Endodermal cell (in vitro differentiated cells): ENCODE data around the gene GDF10. TPM values are rescaled to one million over a fixed set of nuclear protein-coding genes. Genes with fewer than 3 reads are reported as not detected.

Source experiments
- DNase-seq: peaks from one replicate; pipeline ENCODE4 v3.0.0-alpha.2; 2017
- H3K27ac ChIP-seq: 2 replicates; pipeline ENCODE4 v1.5.1; 2013; ENCODE audit warnings: mild to moderate bottlenecking, low read depth, low read length, moderate library complexity
- H3K27me3 ChIP-seq: 2 replicates; pipeline ENCODE4 v1.6.1; 2013; ENCODE audit warnings: mild to moderate bottlenecking, low read length, moderate library complexity; ENCODE audit not compliant: insufficient read depth, control insufficient read depth, poor library complexity, severe bottlenecking
- H3K36me3 ChIP-seq: 2 replicates; pipeline ENCODE4 v1.7.0; 2013; ENCODE audit warnings: mild to moderate bottlenecking, low read length, moderate library complexity; ENCODE audit not compliant: control insufficient read depth, insufficient read depth
- H3K4me1 ChIP-seq: one replicate; pipeline ENCODE4 v1.7.0; 2013; ENCODE audit warnings: low read length; ENCODE audit not compliant: control insufficient read depth, insufficient read depth
- H3K4me3 ChIP-seq: 2 replicates; pipeline ENCODE4 v1.5.1; 2013; ENCODE audit warnings: mild to moderate bottlenecking, low read length, moderate library complexity
- H3K9ac ChIP-seq: 2 replicates; pipeline ENCODE4 v1.6.1; 2013; ENCODE audit warnings: mild to moderate bottlenecking, low read length, moderate library complexity; ENCODE audit not compliant: poor library complexity, severe bottlenecking; ENCODE audit errors: extremely low read depth
- H3K9me3 ChIP-seq: 2 replicates; pipeline ENCODE4 v1.6.1; 2013; ENCODE audit warnings: mild to moderate bottlenecking, low read length, moderate library complexity; ENCODE audit not compliant: control insufficient read depth
- H3K27ac Mint-ChIP-seq: 2 replicates; pipeline ENCODE4 v1.8.0; 2020; ENCODE audit warnings: mixed read lengths
- H3K27me3 Mint-ChIP-seq: 2 replicates; pipeline ENCODE4 v1.8.0; 2021; ENCODE audit warnings: mild to moderate bottlenecking, mixed read lengths; ENCODE audit not compliant: insufficient read depth
- H3K36me3 Mint-ChIP-seq: 2 replicates; pipeline ENCODE4 v1.8.0; 2020; ENCODE audit warnings: low read depth, mixed read lengths
- H3K4me1 Mint-ChIP-seq: 2 replicates; pipeline ENCODE4 v1.8.0; 2020; ENCODE audit warnings: mixed read lengths
- H3K4me3 Mint-ChIP-seq: 2 replicates; pipeline ENCODE4 v1.8.0; 2020; ENCODE audit warnings: mild to moderate bottlenecking, moderate library complexity, mixed read lengths
- H3K9me3 Mint-ChIP-seq: 2 replicates; pipeline ENCODE4 v1.8.0; 2020; ENCODE audit warnings: mild to moderate bottlenecking, mixed read lengths
- WGBS, 2 experiments: methylation state at CpG; one replicate each; pipeline versions ENCODE4 v1.1.5 to v1.1.7; 2013; ENCODE audit warnings: missing lambda C conversion rate in 2 of 2, mixed read lengths in 1 of 2; ENCODE audit not compliant: insufficient coverage in 1 of 2, insufficient read length in 1 of 2; 5-methylcytosine and 5-hydroxymethylcytosine counted together
- total RNA-seq, 2 donors: library from RNA; stranded (reverse); fragmentation: NEBNext Ultra II Directional in 1 of 2; extraction: Animal tissue kit (Norgen Biotek cat#: 25700) in 1 of 2; gene quantifications; 2 replicates in 1 of 2; 3 replicates in 1 of 2; pipeline ENCODE4 v1.2.1, GENCODE V29; 2021
- TF ChIP-seq, protein P1 (sequence below): fragments of 200-600 bp; sonication (generic); conservative IDR thresholded peaks from 2 replicates; pipeline ENCODE4 v1.5.0; 2021; ENCODE audit warnings: antibody characterized with exemption, mild to moderate bottlenecking

The GDF10 gene
- total RNA-seq, 2 donors from 2014 or later: not detected

DNA sequence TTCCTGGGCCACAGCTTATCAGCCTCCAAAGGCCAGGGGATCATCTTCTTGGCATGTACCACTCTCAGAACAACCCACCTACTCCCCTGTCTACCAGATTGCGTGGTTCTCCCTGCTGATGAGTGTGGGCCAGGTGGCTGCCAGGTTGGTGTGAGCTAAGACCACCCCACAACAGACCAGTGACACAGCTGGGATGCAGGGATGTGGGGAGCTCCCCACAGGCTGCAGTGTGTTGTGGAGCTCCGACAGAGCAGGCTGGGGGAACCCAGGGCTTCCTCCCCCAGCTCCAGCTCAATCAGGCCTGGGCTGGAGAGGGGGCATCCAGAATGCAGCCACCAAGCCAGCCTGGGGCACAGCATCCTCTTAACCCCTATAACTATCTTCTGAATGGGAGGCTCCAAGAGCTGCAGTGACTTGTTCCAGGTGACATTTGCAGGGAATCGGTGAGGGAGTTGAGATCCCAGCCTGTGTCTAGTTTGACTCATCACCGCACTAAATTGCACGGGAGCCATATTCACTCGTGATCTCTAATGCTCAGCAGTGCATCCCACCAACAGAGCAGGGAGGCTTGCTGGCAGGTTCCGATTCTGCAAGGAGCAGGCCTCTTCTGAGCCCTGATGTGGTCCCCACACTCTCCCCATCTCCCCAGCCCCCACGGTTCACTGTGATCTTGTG lies 21.7 kb downstream of the GDF10 start:
- no peaks in the 10 kb centered on the region for H3K9me3 Mint-ChIP-seq
- H3K4me3 Mint-ChIP-seq: no peak overlapping the region
- Histone ChIP-seq H3K4me1 (no peaks in the 10 kb centered on the region), H3K36me3 (no peaks in the 10 kb centered on the region), H3K9ac (no peak overlapping the region), H3K4me3 (no peak overlapping the region), H3K27ac (no peak overlapping the region), H3K9me3 (no peaks in the 10 kb centered on the region), H3K27me3 (no peaks in the 10 kb centered on the region)
- TF ChIP-seq, protein P1, sequence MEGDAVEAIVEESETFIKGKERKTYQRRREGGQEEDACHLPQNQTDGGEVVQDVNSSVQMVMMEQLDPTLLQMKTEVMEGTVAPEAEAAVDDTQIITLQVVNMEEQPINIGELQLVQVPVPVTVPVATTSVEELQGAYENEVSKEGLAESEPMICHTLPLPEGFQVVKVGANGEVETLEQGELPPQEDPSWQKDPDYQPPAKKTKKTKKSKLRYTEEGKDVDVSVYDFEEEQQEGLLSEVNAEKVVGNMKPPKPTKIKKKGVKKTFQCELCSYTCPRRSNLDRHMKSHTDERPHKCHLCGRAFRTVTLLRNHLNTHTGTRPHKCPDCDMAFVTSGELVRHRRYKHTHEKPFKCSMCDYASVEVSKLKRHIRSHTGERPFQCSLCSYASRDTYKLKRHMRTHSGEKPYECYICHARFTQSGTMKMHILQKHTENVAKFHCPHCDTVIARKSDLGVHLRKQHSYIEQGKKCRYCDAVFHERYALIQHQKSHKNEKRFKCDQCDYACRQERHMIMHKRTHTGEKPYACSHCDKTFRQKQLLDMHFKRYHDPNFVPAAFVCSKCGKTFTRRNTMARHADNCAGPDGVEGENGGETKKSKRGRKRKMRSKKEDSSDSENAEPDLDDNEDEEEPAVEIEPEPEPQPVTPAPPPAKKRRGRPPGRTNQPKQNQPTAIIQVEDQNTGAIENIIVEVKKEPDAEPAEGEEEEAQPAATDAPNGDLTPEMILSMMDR: no peak
- H3K27ac Mint-ChIP-seq: no peak overlapping the region
- WGBS, 2 experiments: 91 to 93% methylated on average over 6 to 8 of the region's 8 CpGs
- no peaks in the 10 kb centered on the region for H3K4me1 Mint-ChIP-seq
- H3K27me3 Mint-ChIP-seq: peaks cover 2% of the 10 kb centered on the region
- H3K36me3 Mint-ChIP-seq: no peaks in the 10 kb centered on the region
- DNase-seq: no peak

DNA sequence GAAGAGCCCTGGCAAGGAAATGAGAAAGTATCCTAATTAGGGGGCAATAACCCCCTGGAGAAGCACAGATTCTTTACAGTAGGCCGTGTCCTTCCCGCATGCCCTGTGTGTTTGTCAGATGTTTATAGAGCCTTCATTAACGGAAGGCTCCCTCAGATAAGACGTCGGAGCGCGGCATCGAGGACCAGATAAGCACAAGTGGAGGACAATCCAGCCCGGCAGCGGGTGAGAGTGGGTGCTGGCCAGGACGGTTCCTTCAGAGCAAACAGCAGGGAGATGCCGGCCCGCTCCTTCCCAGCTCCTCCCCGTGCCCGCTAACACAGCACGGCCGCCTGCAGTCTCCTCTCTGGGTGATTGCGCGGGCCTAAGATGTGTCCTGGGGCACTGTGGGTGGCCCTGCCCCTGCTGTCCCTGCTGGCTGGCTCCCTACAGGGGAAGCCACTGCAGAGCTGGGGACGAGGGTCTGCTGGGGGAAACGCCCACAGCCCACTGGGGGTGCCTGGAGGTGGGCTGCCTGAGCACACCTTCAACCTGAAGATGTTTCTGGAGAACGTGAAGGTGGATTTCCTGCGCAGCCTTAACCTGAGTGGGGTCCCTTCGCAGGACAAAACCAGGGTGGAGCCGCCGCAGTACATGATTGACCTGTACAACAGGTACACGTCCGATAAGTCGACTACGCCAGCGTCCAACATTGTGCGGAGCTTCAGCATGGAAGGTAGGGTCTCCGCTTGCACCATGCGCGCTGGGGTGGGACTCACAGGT lies 22.5 kb downstream of the GDF10 start, which contains the start of gene GDF2:
TSS of gene GDF2 (plus strand) at position 155 of the 762 bp plus-strand sequence. CDS start at position 370, 215 bp downstream.
- no peaks in the 10 kb centered on the region for H3K9me3 Mint-ChIP-seq
- H3K27me3 ChIP-seq: no peaks in the 10 kb centered on the region
- WGBS, 2 experiments: 93 to 96% methylated on average over 34 to 35 of the region's 35 CpGs
- H3K9ac ChIP-seq: no peak within 1 kb of the TSS
- H3K4me3 Mint-ChIP-seq: no peak within 1 kb of the TSS
- H3K9me3 ChIP-seq: no peaks in the 10 kb centered on the region
- no peak for DNase-seq
- no peak within 1 kb of the TSS for H3K27ac ChIP-seq
- H3K36me3 ChIP-seq: no peaks in the 10 kb centered on the region
- TF ChIP-seq, protein P1: no peak
- no peak within 1 kb of the TSS for H3K27ac Mint-ChIP-seq
- H3K27me3 Mint-ChIP-seq: peaks cover 2% of the 10 kb centered on the region
- no peaks in the 10 kb centered on the region for H3K36me3 Mint-ChIP-seq
- no peaks in the 10 kb centered on the region for H3K4me1 Mint-ChIP-seq
- H3K4me3 ChIP-seq: no peak within 1 kb of the TSS
- no peaks in the 10 kb centered on the region for H3K4me1 ChIP-seq

DNA sequence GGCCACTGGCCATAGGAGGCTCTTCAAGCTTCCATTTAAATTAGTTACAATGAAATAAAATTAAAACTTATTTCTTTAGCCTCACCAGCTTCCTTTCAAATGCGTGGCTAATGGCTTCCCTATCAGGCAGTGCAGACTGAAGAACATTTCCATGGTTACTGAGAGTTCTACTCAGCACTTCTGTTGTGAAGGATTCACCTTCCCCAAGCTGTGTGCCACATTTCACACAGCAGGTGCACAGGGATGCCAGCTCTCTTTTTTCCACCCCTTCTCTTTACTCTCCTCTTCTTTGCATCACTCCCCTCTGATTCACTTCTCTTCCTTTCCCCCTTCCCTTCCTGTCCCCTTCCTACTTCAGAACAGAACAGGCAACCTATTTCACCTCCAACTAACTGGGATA lies 23.1 kb downstream of the GDF10 start:
- H3K4me1 ChIP-seq: no peaks in the 10 kb centered on the region
- H3K36me3 ChIP-seq: no peaks in the 10 kb centered on the region
- no peak overlapping the region for H3K27ac ChIP-seq
- WGBS, 2 experiments: 80 to 93% methylated on average over 1 of the region's 1 CpG
- no peaks in the 10 kb centered on the region for H3K9me3 ChIP-seq
- H3K27ac Mint-ChIP-seq: no peak overlapping the region
- no peaks in the 10 kb centered on the region for H3K27me3 ChIP-seq
- peaks cover 2% of the 10 kb centered on the region for H3K27me3 Mint-ChIP-seq
- H3K4me3 ChIP-seq: no peak overlapping the region
- TF ChIP-seq, protein P1: no peak
- H3K4me1 Mint-ChIP-seq: no peaks in the 10 kb centered on the region
- H3K9me3 Mint-ChIP-seq: peaks cover 3% of the 10 kb centered on the region
- no peaks in the 10 kb centered on the region for H3K36me3 Mint-ChIP-seq
- no peak for DNase-seq
- H3K9ac ChIP-seq: no peak overlapping the region
- H3K4me3 Mint-ChIP-seq: no peak overlapping the region
